ENCODE results near the gene CCZ1. TPM values are rescaled to one million over a fixed set of nuclear protein-coding genes. Genes with fewer than 3 reads are reported as not detected.

Gene CCZ1
- total RNA-seq, 2 experiments from 2014 or later: 52.3 to 108 TPM

Small RNAs within 50 kb of the gene (small RNA-seq; reads per million reads assigned to genes)
- not detected for gene RN7SL556P

Other genes starting within 250 kb of the CCZ1 start
- 28.6 and 29.4 TPM in 2 replicates for gene RNF216, start 117.1 kb upstream of the CCZ1 start, total RNA-seq (2014; rRNA removed; shearing (Covaris generic))
- 29.8 and 32.6 TPM in 2 replicates for gene RNF216, start 117.1 kb upstream of the CCZ1 start, total RNA-seq (2022)
- not detected in 2 replicates for gene OCM, start 17.9 kb upstream of the CCZ1 start, total RNA-seq (2014; rRNA removed; shearing (Covaris generic))
- not detected in 2 replicates for gene OCM, start 17.9 kb upstream of the CCZ1 start, total RNA-seq (2022)
- 0.09 and 0.51 TPM in 2 replicates for gene RSPH10B, start 72.0 kb downstream of the CCZ1 start, total RNA-seq (2014; rRNA removed; shearing (Covaris generic))
- gene RSPH10B, start 72.0 kb downstream of the CCZ1 start, total RNA-seq (2022): 0.29 and 0.94 TPM in 2 replicates
- 22.9 and 28.9 TPM in 2 replicates for gene PMS2, start 110.3 kb downstream of the CCZ1 start, total RNA-seq (2014; rRNA removed; shearing (Covaris generic))
- gene PMS2, start 110.3 kb downstream of the CCZ1 start, total RNA-seq (2022): 37.1 TPM in 2 replicates
- 56.9 and 59.5 TPM in 2 replicates for gene AIMP2, start 110.5 kb downstream of the CCZ1 start, total RNA-seq (2014; rRNA removed; shearing (Covaris generic))
- 63.5 and 70.4 TPM in 2 replicates for gene AIMP2, start 110.5 kb downstream of the CCZ1 start, total RNA-seq (2022)
- gene ANKRD61, start 132.6 kb downstream of the CCZ1 start, total RNA-seq (2014; rRNA removed; shearing (Covaris generic)): 0.31 and 0.32 TPM in 2 replicates
- gene ANKRD61, start 132.6 kb downstream of the CCZ1 start, total RNA-seq (2022): 0.27 and 0.68 TPM in 2 replicates
- gene EIF2AK1, start 160.4 kb downstream of the CCZ1 start, total RNA-seq (2014; rRNA removed; shearing (Covaris generic)): 194 and 232 TPM in 2 replicates
- 110 and 115 TPM in 2 replicates for gene EIF2AK1, start 160.4 kb downstream of the CCZ1 start, total RNA-seq (2022)
- 9.5 and 9.8 TPM in 2 replicates for gene USP42, start 206.2 kb downstream of the CCZ1 start, total RNA-seq (2014; rRNA removed; shearing (Covaris generic))
- 17.2 and 18.8 TPM in 2 replicates for gene USP42, start 206.2 kb downstream of the CCZ1 start, total RNA-seq (2022)

Data from OCI-LY7 (cell line).